GM12873 (cell line): ENCODE measurements around the gene MAN1C1.

ENCODE experiments used
- CTCF ChIP-seq: IDR thresholded peaks from 2 replicates; pipeline ENCODE4 v1.5.1; 2012; ENCODE audit warnings: low read depth, mild to moderate bottlenecking, moderate library complexity, low read length, control low read depth; ENCODE audit not compliant: insufficient read depth; ENCODE audit errors: missing control alignments

The MAN1C1 gene

GRCh38 chr1:25756215-25756614 lies 139.6 kb downstream of the MAN1C1 start:
- no peak for TF ChIP-seq CTCF

GRCh38 chr1:25757151-25757845 lies 140.7 kb downstream of the MAN1C1 start:
- TF ChIP-seq CTCF = no peak

GRCh38 chr1:25757846-25758185 lies 141.2 kb downstream of the MAN1C1 start:
- TF ChIP-seq CTCF = no peak

GRCh38 chr1:25758466-25759070 lies 142.0 kb downstream of the MAN1C1 start:
- no peak for TF ChIP-seq CTCF

- no peak for TF ChIP-seq CTCF
Observed at GRCh38 chr1:25760122-25760719, 143.6 kb downstream of the MAN1C1 start.

- no peak for TF ChIP-seq CTCF
Observed at GRCh38 chr1:25760871-25761270, 144.3 kb downstream of the MAN1C1 start.

GRCh38 chr1:25763493-25763892 lies 146.9 kb downstream of the MAN1C1 start:
- no peak for TF ChIP-seq CTCF
